GM18526 (cell line): ENCODE measurements around the gene LOXL3.

ENCODE experiments used
- POLR2A ChIP-seq: IDR thresholded peaks from 3 replicates; pipeline ENCODE4 v1.6.1; 2011; ENCODE audit not compliant: insufficient read length; ENCODE audit errors: extremely low read depth

The LOXL3 gene

GRCh38 chr2:74528600-74529356 lies 25.0 kb downstream of the LOXL3 start:
- no peak for TF ChIP-seq POLR2A

DNA sequence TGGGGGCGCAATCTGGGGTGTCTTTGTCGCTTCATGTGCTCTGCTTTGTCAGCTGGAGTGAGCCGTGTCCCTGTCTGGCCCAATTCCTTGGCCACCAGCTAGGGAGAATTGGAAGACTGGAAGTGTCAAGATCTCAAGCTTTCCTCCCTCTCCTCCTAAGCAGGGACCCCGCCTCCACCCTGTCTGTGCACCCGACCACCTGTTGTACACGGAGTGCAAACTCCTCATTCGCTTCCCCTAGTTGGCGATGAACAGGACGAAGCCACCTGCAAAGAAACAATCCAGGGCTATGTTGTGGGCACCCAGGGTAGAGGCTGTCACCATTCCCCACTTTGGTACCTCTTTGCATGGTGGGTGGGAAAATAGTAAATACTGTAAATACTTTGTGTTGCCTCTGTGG lies 26.0 kb downstream of the LOXL3 start:
- TF ChIP-seq POLR2A: no peak

DNA sequence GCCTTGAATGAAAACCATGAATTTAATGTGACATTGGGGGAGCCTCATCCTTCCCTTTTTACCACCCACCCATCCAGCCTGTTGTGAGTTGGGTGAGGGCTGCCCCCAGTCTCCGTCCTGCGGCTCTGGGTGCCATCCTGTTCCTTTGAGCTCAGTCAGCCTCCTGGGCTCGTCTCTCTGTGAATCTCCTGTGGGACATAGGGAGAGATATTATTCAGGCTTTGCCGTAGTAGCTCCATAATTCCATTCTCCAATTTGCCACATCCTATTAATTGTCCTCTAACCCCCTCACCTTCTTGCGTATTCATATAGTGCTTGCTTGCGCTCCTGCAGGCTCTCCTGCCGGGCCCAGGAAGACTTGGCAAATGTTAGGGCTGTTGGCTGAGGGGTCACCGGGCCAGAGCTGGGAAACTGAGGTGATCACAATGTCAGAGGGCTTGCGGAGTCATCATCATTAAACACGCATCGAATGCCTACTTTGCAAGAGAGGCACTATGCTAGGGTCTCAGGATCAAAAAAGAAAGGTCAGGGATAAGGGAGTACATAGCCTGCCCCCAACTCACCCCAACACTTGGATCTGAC lies 27.0 kb downstream of the LOXL3 start:
- no peak for TF ChIP-seq POLR2A

DNA sequence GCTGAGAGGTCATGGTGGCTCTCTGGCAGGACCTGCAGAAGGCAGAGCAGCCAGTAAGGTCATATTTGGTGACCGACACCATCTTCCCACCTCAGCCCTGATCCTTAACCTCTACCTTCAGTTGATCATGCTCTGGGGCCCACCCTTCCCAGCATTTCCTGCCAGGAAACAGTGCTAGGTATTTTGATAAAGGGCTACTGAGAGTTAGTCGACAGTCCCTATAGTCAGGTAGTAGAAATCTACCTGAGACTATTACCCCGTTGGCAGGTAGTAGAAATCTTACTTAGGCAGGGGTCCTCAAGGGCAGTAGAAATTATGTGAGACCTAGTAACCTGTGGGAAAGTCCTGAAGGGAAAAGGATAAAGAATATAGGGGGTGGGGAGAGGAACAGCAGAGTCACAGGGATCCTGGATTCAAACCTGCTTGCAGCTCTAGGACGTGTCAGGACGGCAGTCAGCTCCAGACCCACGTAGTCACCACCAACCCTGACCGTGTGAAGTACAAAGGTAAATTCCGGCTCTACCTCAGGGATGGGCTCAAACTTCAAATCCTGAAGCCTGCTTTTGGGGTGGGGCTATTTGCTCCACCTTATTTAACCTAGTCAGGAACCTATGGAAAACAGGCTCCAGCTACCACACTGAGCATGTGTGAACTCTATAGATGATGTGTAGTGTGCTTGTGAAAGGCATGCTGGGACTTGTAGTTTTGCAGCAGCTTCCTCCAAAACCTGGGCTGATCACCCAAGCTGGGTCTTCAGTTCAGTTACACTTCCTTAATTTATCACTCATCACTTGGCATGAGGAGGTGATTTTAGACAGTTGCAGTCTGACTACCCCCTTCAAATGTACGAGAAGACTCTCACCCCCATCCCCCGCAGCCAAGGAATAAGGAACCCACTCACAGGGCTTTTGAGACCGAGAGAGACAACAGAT lies 27.8 kb downstream of the LOXL3 start, which contains the start of gene DQX1:
Gene DQX1 (minus strand): TSS at position 515 of the 932 bp plus-strand sequence. CDS start 502 bp downstream, at position 13.
- no peak for TF ChIP-seq POLR2A

GRCh38 chr2:74524955-74525716 lies 28.6 kb downstream of the LOXL3 start:
- TF ChIP-seq POLR2A: no peak

DNA sequence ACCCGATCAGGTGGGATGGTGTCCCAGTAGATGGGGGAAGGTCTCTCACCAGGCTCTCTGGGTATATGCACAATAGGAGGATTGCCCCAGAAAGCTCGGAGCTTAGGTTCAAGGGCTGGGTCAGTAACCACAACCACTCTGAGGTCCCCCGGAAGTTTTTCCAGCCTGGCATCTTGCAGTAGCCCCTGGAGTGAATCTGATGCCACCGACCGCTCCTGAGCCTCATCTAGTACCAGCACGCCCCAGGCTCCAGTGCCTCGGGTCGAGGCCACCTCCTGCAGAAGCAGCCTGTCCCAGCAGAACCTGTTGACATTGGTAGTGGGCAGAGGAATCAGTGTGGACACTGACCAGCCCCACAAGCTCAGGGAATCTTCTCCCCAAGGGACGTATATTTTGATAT lies 29.7 kb downstream of the LOXL3 start:
- TF ChIP-seq POLR2A: no peak

- TF ChIP-seq POLR2A: no peak
These were observed 31.2 kb downstream of the LOXL3 start for GRCh38 chr2:74522516-74522915.

DNA sequence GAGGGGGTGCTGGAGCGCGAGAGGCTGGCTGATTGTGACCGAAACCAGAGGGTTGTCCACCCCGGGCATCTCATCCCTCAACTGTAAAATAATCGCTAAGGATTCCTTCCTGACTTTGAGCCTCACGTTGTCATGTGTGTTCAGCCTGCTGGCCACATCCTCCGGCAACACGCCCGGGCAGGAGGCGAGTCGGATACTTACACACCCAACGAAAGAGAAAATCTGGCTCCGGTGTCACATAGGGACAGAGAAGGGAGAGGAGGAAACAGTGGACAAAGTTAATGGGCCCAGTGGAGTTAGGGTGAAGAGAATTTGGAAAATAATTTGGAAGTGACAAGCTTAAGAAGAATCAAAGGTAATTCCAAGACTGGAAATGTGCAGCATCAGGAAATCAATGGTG lies 37.1 kb downstream of the LOXL3 start:
- no peak for TF ChIP-seq POLR2A

- no peak for TF ChIP-seq POLR2A
These were observed 37.6 kb downstream of the LOXL3 start for GRCh38 chr2:74515981-74516633.

DNA sequence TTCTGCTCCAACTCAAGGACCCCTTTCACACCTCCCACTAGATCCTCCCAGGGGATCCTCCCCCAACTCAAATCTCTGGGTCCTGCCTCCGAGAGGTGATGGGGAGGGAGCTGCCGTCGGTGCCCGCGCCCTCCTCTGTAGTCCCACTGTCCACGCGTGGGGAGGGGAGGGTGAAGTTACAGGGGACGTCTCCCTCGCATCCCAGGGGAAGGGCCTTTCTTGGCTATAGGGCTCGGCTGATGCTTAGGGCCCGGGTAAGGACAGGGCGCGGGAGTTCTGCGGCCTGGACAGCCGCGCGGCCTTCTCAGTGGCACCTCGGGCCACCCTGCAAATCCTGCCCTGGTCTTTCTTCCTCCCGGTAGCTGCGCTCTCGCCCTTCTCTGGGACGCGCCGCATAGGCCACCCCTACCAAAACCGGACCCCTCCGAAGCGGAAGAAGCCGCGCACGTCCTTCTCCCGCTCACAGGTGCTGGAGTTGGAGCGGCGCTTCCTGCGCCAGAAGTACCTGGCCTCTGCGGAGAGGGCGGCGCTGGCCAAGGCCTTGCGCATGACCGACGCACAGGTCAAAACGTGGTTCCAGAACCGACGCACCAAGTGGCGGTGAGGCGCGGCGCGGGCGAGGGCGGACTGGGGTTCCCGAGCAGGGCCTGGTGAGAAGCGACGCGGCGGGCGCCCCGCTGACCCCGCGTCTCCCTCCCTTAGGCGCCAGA lies 38.3 kb downstream of the LOXL3 start:
- TF ChIP-seq POLR2A: no peak

- no peak for TF ChIP-seq POLR2A
These were observed 39.1 kb downstream of the LOXL3 start, which contains the start of gene TLX2 for GRCh38 chr2:74514368-74515270. Gene TLX2 (plus strand): TSS chr2:74514450. CDS start chr2:74514807, 357 bp downstream.

GRCh38 chr2:74513605-74514367 lies 40.0 kb downstream of the LOXL3 start:
- no peak for TF ChIP-seq POLR2A
